ENCODE measurements around the gene BTD.
"Not testable (repeated sequence)": the region's sequence is repeated elsewhere in the genome, so short reads cannot be mapped to it uniquely, and the experiment has no call there.

The BTD gene

GRCh38 chr3:15601399-15602145, at the start of gene BTD, which contains the start of gene HACL1:
BTD (plus strand) TSS chr3:15601745; CDS start chr3:15635440, 33,695 bp downstream.
HACL1 (minus strand) TSS chr3:15601569; CDS start chr3:15601463, 106 bp downstream.
- DNase-seq: no peak

DNA sequence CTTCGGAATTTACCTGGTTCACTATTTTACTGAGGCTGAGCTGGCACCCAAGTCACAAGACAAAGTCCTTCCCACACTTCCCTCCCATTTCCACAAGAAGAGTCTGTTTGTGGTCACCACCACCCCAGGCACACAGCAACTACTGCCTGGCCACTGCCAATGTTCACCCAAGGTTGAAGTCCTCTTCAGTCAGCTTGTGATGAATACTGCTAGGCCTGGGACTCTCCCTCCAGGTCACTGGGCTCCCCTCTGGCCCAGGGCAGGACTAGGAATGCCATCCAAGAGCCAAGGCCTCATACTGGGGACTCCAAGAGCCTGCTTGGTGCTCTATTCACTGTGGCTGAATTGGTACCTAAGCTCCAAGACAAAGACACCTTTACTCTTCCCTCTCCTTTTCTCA, 49.6 kb upstream of the BTD start:
- no peak for DNase-seq

DNA sequence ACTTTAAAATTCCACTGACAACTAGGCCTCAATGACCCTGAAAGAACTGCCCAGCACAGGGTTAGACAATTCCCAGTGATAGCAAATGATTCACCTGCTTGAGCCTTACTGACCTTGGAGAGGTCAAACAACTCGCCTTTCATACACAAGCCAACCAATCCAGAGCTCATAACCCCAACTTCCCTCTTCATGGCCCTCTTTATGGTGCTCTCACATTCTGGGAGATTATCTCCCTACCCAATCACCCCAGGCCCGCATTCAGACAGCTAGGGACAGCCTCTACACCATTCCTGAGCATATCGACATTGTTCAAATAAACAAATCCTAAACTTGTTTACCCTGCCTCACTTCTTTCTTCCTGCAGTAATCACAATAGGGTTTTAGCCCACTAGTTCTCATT, 47.8 kb upstream of the BTD start:
- DNase-seq: no peak

- no peak for DNase-seq
These were observed 45.0 kb upstream of the BTD start for GRCh38 chr3:15556512-15556911.

DNA sequence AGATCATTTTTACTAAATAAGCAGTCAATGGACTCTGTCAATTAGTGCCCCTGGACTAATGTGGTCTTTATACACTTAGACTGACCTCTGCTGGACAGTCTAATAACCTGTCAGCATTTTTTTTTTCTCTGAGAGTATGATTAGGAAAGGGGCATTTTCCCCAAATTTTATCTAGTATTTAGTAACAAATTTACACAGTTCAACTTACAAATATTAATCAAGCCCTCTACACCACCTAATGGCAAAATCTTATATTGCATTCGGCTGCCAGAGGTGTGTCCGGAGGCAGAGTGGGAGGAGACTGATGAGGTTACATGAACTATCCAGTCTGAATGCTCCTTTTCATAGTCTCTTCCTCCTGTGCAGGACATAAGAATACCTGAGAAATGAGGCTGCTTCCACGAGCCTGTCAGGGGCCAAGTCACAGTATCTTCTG, 44.0 kb upstream of the BTD start:
- peak in 1 of 2 experiments; percentile 1 for DNase-seq

DNA sequence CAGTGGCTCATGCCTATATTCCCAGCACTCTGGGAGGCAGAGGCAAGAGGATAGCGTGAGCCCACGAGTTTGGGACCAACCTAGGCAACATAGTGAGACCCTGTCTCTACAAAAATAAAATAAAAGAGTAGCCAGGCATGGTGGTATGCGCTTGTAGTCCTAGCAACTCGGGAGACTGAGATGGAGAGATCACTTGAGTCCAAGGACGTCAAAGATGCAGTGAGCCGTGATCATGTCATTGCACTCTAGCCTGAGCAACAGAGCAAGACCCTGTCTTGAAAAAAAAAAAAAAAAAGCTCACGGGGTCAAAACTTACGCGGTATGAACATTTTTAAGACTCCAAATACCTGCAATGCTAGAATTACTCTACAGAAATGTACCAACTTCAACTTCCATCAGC, 43.0 kb upstream of the BTD start:
- no peak for DNase-seq

- DNase-seq: no peak
These were observed 39.0 kb upstream of the BTD start for GRCh38 chr3:15562560-15562959.

DNA sequence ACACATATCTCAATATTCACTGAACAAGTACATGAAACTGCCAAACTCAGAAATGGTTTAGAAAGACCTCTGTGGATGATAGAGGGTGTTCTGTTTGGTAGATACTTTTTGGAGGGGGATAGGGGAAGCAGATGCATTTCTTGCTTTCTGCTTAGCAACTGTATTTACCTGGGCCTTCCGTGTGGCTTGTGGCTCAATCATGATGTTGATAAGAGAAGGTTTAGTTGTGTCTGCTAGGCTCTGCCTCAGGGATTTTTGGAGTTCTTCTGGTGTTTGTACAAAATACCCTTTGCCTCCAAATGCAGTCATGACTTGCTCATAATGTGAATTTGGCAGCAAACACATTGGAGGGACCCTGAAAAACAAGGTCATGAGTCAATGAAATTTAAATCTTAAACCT, 38.4 kb upstream of the BTD start:
- no peak for DNase-seq

- no peak for DNase-seq
These were observed 29.4 kb upstream of the BTD start for GRCh38 chr3:15572138-15572537.

DNA sequence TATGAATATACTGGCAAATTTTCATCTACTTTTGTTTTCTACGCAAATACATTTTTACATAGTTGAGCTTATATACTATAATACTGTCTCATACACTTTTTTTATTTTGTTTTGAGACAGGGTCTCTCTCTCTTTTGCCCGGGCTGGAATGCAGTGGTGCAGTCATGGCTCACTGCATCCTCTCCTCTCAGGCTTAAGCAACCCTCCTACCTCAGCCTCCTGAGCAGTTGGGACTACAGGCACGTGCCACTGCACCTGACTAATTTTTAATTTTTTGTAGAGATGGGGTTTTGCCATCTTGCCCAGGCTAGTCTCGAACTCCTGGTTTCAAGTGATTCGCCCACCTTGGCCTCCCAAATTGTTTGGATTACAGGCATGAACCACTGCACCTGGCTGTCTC, 26.1 kb upstream of the BTD start:
- no peak for DNase-seq

GRCh38 chr3:15576475-15576874, 25.1 kb upstream of the BTD start:
- DNase-seq: no peak

DNA sequence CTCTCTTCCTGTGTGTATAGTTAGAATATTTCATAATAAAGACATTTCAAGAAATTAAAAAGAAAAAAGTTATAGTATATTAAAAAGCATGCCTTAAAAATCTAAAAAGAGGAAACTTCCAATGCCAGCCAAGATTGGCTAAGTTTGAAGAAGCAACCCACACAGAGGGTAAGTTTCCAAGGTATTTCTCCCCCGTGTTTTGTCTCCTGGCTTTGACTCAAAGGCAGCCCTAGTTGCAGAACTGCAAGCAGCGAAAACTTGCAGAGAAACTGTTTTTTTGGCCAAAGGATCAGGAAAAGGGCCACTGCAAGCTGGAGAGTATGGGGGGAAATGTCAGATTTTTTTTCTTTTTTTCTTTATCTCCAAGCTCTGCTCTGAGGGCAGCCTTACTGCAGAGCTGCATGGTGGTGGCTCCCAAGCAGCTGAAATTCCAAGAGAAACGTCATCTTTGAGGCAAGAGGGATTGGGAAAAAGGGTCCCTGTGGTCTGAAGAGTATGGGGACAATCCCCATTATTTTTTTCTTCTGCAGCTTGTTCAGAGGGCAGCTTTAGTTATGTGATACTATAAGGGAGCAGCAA, 23.2 kb upstream of the BTD start:
- no peak for DNase-seq

DNA sequence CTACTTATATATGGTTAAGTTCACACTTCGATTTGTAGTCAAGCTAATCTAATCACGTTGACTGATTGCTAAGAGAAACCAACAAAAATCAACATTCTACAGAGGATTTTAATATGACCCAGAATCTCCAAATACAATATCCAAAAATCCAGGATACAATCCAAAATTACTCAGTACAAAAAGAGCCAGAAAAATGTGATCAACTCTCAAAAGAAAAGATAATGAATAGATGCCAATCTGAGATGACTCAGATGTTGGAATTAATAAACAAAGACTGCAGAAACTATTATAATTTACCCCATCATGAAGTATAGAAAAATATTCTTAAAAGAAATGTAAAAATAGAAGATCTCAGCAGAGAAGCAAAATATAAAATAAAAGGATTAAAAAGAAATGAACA, 22.5 kb upstream of the BTD start:
- no peak for DNase-seq

DNA sequence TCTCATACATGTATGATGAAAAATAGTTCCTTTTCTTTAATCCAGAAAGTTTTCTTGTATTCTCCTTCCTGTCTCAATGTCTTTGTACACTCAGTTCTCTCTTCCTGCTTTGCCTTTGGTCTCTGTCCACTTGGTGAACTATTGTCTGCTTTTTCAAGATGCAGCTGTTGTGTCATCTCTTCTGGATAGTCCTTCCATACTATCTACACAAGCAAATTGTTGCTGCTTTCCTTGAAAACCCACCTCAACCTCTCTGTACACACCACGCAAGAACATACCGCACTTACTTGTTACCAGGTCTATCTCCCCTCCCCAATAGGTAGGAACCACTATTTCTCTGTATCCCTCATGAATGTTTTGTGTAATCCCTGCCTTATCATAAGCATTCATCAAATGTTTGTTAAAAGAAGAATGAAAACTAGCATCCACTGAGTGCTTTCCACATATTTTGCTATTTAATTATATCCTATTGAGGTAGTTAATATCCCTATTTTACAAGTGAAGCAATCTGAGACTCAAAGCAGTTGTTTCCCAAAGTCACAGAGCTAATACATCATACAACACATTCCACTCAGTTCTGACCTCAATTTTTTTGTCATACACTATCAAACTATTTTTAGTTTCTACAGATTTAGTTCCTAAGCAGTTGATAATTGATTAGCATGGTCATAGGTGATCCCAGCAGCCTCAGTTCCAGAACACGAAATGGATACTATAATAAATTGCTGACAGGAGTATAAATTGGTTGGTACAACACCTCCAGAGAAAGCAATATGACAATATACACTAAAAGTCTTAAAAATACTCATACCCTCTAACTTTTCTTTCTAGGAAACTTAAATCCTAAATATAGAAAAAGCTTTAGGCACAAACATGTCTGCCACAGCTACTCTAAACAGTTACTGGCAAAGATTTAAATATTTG, 19.8 kb upstream of the BTD start:
- no peak for DNase-seq

DNA sequence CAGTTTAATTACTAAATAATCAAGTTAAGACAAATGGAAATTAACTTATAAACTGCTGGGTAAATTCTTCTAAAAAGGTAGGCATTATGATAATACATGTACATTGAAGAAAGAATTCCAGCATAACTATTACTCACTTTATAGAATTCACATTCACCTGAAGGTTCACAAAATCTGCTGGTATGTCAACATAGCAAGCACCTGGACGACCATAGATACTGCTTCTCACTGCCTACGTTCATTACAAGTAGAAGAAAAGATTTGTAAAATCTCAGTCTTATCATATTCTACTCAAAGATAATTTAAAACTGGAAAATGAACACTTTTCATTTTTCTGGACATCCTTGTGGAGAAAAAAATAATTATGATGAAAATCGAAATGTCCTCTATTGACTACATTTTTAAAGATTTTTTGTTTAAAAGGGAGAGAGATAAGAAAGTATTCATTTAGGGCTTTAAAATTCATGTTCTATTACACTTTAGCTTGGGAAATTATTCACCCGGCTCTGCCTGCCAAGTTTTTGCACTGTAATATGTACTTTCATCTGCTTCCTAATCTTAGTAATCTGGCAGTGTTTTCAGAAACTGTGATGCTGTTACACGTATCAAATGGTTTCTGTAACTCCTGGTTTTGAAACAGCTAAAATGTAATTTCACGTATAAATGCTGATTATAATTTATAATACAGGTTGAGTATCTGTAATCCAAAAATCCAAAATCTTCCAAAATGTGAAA, 16.3 kb upstream of the BTD start:
- DNase-seq: no peak

- no peak for DNase-seq
These were observed 10.3 kb upstream of the BTD start for GRCh38 chr3:15591242-15591641.

- DNase-seq: no peak
These were observed 9.6 kb upstream of the BTD start for GRCh38 chr3:15591928-15592327.

DNA sequence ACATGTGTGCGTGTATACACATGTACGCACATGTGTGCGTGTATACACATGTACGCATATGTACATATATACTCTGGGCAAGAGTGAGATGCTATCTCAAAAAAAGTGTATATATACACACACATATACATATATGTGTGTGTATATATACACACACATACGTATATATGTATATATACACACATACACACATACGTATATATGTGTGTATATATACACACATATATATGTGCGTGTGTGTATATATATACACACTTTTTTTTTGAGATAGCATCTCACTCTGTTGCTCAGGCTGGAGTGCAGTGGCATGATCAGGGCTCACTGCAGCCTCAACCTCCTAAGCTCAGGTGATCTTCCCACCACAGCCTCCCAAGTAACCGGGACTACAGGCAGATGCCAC, 8.6 kb upstream of the BTD start:
- no peak for DNase-seq

DNA sequence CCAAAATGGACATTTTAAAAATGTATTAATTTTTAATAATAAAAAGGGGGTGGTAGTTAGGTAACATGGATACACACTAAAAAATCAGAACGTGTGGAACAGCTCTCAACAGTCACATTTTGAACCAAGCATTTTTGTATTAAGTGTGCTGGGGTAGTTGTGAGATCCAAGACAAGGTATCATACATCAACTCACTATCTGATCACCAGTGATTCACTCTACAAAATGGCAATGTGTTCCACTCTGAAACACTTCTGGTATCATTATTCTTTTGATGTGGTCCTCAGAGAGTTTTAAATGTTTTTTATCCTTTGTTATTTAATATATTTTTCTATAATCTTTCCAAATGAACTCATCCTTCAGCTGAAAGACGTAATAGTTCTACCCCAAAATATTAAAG, 5.6 kb upstream of the BTD start:
- no peak for DNase-seq

GRCh38 chr3:15601046-15601398, 523 bp upstream of the BTD start:
- no peak for DNase-seq

DNA sequence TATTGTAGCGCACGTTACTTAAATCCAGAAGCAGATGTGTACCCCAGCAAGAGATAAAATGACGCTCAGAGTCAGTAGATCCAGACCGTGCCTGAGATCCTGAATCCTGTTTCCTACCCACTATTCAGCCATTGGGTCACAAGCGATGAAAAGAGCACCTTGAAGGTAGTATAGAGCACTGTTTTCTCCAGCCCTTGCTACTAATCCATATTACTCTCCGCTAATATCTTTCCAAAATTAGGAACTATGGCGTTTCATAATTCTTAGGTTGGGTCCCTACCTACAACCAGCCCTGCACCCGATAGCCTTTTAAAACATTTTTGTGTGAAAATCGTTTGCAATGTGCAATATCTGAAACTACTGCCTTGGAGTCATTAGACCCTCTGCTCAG, 596 bp downstream of the BTD start:
- no peak for DNase-seq

DNA sequence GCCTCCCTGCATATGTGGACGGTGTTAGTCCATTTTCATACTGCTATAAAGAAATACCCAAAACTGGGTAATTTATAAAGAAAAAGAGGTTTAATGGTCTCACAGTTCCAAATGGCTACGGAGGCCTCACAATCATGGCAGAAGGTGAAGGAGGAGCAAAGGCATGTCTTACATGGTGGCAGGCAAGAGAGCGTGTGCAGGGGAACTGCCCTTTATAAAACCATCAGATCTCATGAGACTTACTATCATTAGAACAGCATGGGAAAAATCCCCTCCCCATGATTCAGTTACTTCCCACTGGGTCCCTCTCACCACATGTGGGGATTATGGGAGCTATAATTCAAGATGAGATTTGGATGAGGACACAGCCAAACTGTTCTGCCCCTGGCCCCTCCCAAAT, 1.3 kb downstream of the BTD start:
- not testable (repeated sequence) for DNase-seq

DNA sequence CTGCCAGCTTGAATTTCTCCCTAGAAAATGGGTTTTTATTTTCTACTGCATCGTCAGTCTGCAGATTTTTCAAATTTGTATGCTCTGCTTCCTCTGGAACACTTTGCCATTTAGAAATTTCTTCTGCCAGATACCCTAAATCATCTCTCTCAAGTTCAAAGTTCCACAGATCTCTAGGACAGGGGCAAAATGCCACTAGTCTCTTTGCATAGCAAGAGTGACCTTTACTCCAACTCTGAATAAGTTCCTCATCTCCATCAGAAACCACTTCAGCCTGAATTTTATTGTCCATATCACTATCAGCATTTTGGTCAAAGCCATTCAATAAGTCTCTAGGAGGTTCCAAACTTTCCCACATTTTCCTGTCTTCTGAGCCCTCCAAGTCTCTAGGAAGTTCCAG, 3.0 kb downstream of the BTD start:
- not testable (repeated sequence) for DNase-seq

Data from NCI-H1930 (cell line).